DOHH2 (cell line): ENCODE measurements around the gene HSPA6.

Experiments used
- H3F3A ChIP-seq: fragments of 200-600 bp; sonication (generic), shearing (Covaris generic); 2 replicates; pipeline ENCODE4 v1.6.0; 2016; ENCODE audit warnings: antibody characterized with exemption, mild to moderate bottlenecking; ENCODE audit not compliant: control insufficient read depth, insufficient read depth
- H3K27ac ChIP-seq: fragments of 200-600 bp; sonication (generic); 2 replicates; pipeline ENCODE4 v1.5.1; 2014; ENCODE audit warnings: low read depth, mild to moderate bottlenecking, low read length, moderate library complexity
- H3K27me3 ChIP-seq: fragments of 200-600 bp; sonication (generic); 2 replicates; pipeline ENCODE4 v1.6.1; 2014; ENCODE audit warnings: mild to moderate bottlenecking, low read length, mixed read lengths; ENCODE audit not compliant: control insufficient read depth
- H3K36me3 ChIP-seq: fragments of 200-600 bp; sonication (generic); 2 replicates; pipeline ENCODE4 v1.6.1; 2014; ENCODE audit warnings: mild to moderate bottlenecking, low read length, moderate library complexity, mixed read lengths; ENCODE audit not compliant: control insufficient read depth
- H3K4me1 ChIP-seq: fragments of 200-600 bp; sonication (generic); 2 replicates; pipeline ENCODE4 v1.6.1; 2014; ENCODE audit warnings: mild to moderate bottlenecking, low read length, mixed read lengths; ENCODE audit not compliant: control insufficient read depth
- H3K4me2 ChIP-seq: fragments of 200-600 bp; sonication (generic); 2 replicates; pipeline ENCODE4 v1.6.0; 2014; ENCODE audit warnings: mild to moderate bottlenecking, low read length, moderate library complexity
- H3K4me3 ChIP-seq: fragments of 200-600 bp; sonication (generic); 2 replicates; pipeline ENCODE4 v1.5.1; 2014; ENCODE audit warnings: mild to moderate bottlenecking, low read length, mixed read lengths
- H3K79me2 ChIP-seq: fragments of 200-600 bp; sonication (generic); 2 replicates; pipeline ENCODE4 v1.6.1; 2014; ENCODE audit warnings: mild to moderate bottlenecking, low read length, mixed read lengths; ENCODE audit not compliant: control insufficient read depth
- H3K9me2 ChIP-seq: fragments of 200-600 bp; sonication (generic); replicated peaks from 2 replicates; pipeline ENCODE4 v1.6.1; 2014; ENCODE audit warnings: mild to moderate bottlenecking, low read length, mixed read lengths; ENCODE audit not compliant: control insufficient read depth
- H3K9me3 ChIP-seq: fragments of 200-600 bp; sonication (generic); 2 replicates; pipeline ENCODE4 v1.6.1; 2014; ENCODE audit warnings: antibody characterized with exemption, low read length, mixed read lengths; ENCODE audit not compliant: control insufficient read depth, insufficient read depth
- H4K20me1 ChIP-seq: fragments of 200-600 bp; sonication (generic); 2 replicates; pipeline ENCODE4 v1.6.0; 2014; ENCODE audit warnings: low read depth, mild to moderate bottlenecking, antibody characterized with exemption, low read length, moderate library complexity; ENCODE audit not compliant: control insufficient read depth, insufficient read depth
- CTCF ChIP-seq: fragments of 200-600 bp; sonication (generic); IDR thresholded peaks from one replicate; pipeline ENCODE4 v1.5.1; 2014; ENCODE audit warnings: antibody characterized with exemption, mild to moderate bottlenecking, low read depth, low read length; ENCODE audit not compliant: poor library complexity, severe bottlenecking
- EZH2phosphoT487 ChIP-seq: fragments of 200-600 bp; sonication (generic); IDR thresholded peaks from 2 replicates; pipeline ENCODE4 v1.6.1; 2017; ENCODE audit warnings: borderline replicate concordance, mild to moderate bottlenecking, antibody characterized with exemption, low read length, moderate library complexity, mixed read lengths

HSPA6 gene

GRCh38 chr1:161481624-161482392 lies 42.5 kb upstream of the HSPA6 start:
- H3K4me1 ChIP-seq = no peaks in the 10 kb centered on the region
- no peak overlapping the region for H3K27ac ChIP-seq
- no peaks in the 10 kb centered on the region for H3F3A ChIP-seq
- H3K4me3 ChIP-seq = no peak overlapping the region
- no peak overlapping the region for H3K4me2 ChIP-seq
- TF ChIP-seq EZH2phosphoT487 (no peak), CTCF (no peak)
- H3K79me2 ChIP-seq = no peaks in the 10 kb centered on the region
- no peaks in the 10 kb centered on the region for H3K9me3 ChIP-seq
- H3K27me3 ChIP-seq = peaks cover 7% of the 10 kb centered on the region
- H4K20me1 ChIP-seq = no peaks in the 10 kb centered on the region
- H3K9me2 ChIP-seq = no peaks in the 10 kb centered on the region
- H3K36me3 ChIP-seq = no peaks in the 10 kb centered on the region

DNA sequence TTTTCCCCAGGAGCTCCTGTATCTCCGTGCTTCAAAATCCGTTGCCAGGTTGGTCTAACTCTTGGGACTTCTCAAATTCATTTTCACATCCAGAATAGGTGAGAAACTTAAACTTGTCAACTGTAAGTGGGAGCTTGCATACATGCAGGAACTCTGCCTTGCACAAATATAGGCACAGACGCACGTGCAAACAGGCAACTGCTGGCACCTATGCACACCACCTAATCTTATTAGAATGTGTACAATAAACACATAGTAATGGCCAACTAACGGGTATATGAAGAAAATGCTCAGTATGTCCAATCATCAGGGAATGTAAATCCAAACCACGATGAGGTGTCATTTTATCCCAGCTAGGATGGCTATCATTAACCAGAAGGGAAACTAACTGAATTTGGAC lies 41.7 kb upstream of the HSPA6 start:
- H3K27me3 ChIP-seq = peaks cover 7% of the 10 kb centered on the region
- no peaks in the 10 kb centered on the region for H3K79me2 ChIP-seq
- H3K9me2 ChIP-seq = no peaks in the 10 kb centered on the region
- H3K36me3 ChIP-seq = no peaks in the 10 kb centered on the region
- no peaks in the 10 kb centered on the region for H3K4me1 ChIP-seq
- H3K4me3 ChIP-seq = no peak overlapping the region
- H3K4me2 ChIP-seq = no peak overlapping the region
- no peak for TF ChIP-seq CTCF
- TF ChIP-seq EZH2phosphoT487 = no peak
- no peaks in the 10 kb centered on the region for H3F3A ChIP-seq
- H3K9me3 ChIP-seq = no peaks in the 10 kb centered on the region
- no peaks in the 10 kb centered on the region for H4K20me1 ChIP-seq
- H3K27ac ChIP-seq = no peak overlapping the region

DNA sequence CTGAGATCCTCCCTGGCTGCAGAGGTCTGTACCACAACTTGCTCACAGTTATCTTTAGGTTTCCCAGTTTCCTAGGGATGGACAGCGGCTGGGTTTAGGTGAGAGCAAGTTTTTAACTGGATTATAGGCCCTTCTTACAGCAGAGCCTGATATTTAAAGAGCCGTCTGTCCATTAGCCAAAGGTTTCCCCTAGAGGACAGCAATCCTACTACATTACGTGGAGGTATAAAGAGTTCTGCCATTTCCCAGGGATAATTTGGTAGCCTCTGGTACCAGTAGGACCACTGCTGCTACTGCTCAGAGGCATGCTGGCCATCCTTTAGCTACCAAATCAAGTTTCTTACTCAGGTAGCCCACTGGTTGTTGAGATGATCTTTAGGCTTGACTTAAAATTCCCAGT lies 41.0 kb upstream of the HSPA6 start:
- Histone ChIP-seq H3K4me2 (no peak overlapping the region), H3K9me2 (no peaks in the 10 kb centered on the region), H3K9me3 (no peaks in the 10 kb centered on the region), H3K36me3 (no peaks in the 10 kb centered on the region), H3K4me1 (no peaks in the 10 kb centered on the region), H4K20me1 (no peaks in the 10 kb centered on the region), H3F3A (no peaks in the 10 kb centered on the region), H3K27me3 (peaks cover 14% of the 10 kb centered on the region), H3K79me2 (no peaks in the 10 kb centered on the region), H3K4me3 (no peak overlapping the region), H3K27ac (no peak overlapping the region)
- TF ChIP-seq CTCF (no peak), EZH2phosphoT487 (no peak)
